MV-4-11 (cell line): ENCODE measurements around the gene PLA2G6.
"Not testable (repeated sequence)": the region's sequence is repeated elsewhere in the genome, so short reads cannot be mapped to it uniquely, and the experiment has no call there.

Experiments
- DNase-seq: peaks from one replicate; lab custom pipeline; 2025; lab: John Stamatoyannopoulos, UW

The PLA2G6 gene

GRCh38 chr22:38190581-38190980, 9.0 kb upstream of the PLA2G6 start:
- no peak for DNase-seq

DNA sequence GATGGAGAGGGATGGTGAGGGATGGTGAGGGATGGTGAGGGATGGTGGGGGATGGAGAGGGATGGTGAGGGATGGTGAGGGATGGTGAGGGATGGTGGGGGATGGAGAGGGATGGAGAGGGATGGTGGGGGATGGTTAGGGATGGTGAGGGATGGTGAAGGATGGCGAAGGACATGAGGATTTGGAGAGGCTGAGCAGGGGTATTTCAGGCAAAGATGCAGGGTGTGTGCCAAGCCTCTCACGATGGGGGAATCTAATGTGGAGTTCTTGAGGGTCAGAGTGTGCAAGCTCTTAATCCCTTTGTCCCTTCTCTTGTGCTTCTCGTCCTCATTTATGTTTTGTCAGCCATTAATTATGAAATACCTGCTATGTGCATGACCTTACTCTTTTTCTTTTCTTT, 7.5 kb upstream of the PLA2G6 start:
- no peak for DNase-seq

- no peak for DNase-seq
These were observed 6.0 kb upstream of the PLA2G6 start for GRCh38 chr22:38187413-38188212.

DNA sequence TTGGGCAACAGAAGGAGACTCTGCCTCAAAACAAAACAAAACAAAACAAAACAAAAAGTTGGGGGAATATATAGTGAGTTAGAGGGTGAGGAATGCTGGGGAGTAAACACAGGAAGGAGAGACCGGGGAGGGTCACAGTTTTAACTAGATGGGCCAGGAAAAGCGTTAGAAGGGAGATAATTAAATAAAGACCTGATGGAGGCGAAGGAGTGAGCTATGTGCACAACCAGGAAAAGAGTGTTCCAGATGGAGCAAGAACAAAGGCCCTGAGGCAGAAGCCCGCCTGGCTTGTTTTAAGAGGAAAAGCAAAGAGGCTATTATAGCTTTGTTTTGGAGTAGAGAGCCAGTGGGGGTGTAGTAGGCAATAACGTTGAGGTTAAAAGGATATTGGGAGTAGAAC, 4.8 kb upstream of the PLA2G6 start:
- no peak for DNase-seq

- DNase-seq, result no peak
These were observed 3.2 kb upstream of the PLA2G6 start for GRCh38 chr22:38184788-38185187.

- no peak for DNase-seq
These were observed 683 bp downstream of the PLA2G6 start for GRCh38 chr22:38180841-38181452.

- DNase-seq, result not testable (repeated sequence)
These were observed 3.1 kb downstream of the PLA2G6 start for GRCh38 chr22:38178605-38178937.

- DNase-seq, result peak; percentile 83
These were observed 3.6 kb downstream of the PLA2G6 start for GRCh38 chr22:38177926-38178604.

- DNase-seq, result not testable (repeated sequence)
These were observed 4.1 kb downstream of the PLA2G6 start for GRCh38 chr22:38177571-38177925.

DNA sequence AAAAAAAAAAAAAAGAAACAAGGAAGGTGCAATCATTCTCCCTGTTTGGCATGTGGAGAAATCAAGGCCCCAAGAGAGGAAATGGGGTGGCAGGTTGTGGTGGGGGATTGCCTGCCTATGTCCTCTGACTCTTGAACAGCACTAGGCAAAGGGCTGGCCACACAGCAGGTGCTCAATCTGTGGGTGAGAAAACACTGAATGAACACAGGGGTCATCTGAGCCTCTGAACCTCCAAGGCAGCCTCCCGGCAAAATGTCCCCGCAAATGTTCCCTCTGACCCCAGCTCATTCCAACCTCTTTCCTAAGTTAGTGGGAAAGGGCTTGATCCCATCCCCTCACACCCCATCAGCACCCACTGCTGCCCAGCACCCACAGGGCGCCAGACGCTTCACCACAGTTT, 4.6 kb downstream of the PLA2G6 start:
- peak; percentile 5 for DNase-seq

- peak; percentile 77 for DNase-seq
These were observed 5.4 kb downstream of the PLA2G6 start for GRCh38 chr22:38176170-38176741.

GRCh38 chr22:38175206-38176118, 6.2 kb downstream of the PLA2G6 start:
- no peak for DNase-seq

GRCh38 chr22:38174626-38175025, 7.0 kb downstream of the PLA2G6 start:
- no peak for DNase-seq

DNA sequence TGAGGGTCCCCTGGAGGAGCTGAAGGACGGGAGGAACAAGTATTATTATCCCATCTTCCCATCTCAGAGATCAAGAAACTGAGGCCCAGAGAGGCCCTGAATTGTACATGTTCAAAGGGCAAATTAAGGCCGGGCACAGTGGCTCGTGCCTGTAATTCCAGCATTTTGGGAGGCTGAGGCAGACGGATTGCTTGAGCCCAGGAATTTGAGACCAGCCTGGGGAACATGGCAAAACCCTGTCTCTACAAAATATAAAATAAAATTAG, 8.1 kb downstream of the PLA2G6 start:
- DNase-seq, result no peak

DNA sequence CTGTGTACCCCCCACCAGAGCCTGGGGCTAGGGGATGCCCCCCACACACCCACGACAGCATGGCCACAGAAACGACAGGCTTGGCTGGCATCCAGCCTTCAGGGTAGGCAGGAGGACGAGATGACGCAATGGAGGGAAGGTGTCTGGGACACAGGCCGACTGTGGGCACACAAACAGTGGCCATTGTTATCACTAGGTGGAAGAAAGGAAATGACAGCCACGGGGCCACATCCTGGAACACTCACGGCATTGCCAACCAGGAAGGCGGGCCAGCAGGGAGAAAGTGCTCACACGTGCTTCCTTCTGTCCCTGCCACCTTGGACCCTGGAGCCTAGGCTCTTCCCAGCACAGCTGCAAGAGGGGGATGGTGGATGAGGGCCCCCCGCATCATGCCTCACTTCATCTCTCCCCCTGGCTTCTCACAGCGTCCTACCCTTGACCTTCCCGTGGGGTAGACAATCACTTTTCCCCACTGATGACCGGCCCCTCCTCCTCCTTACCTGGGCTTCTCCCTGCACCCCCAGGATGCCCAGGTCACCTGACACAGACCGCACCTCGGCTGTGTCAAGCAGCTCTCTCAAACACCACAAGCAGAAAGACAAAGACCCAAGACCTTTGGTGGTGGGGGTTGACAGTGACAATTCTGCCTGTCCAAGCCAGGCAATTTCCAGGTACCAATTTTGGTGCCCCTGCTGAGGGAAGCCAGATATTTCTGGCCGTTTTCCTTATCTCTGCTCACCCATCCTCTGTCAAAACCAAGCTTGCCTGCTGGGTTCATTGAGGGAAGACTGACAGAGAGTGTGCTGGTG, 8.6 kb downstream of the PLA2G6 start:
- DNase-seq, result no peak

GRCh38 chr22:38171927-38172831, 9.5 kb downstream of the PLA2G6 start:
- DNase-seq, result no peak

GRCh38 chr22:38170469-38170868, 11.2 kb downstream of the PLA2G6 start:
- no peak for DNase-seq

- no peak for DNase-seq
These were observed 12.5 kb downstream of the PLA2G6 start for GRCh38 chr22:38169116-38169515.

DNA sequence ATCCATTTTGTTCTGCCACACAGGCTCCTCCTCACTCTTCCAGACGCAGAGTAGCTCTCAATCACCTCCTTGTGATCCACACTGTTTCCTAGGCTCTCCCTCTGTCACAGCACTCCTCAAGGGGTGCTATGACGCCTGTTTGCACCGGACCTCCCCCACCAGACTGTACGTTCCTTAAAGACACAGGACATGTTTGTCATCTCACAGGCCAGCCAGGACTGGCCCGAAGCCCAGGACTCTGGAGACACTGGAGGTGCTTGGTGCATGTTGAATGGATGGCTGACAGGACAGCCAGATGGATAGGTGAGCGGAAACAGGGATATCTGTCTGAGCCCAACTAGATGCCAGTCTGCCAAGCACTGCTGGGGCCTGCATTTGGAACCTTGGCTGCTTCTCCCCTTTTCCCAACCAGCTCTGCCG, 13.6 kb downstream of the PLA2G6 start:
- DNase-seq, result no peak

DNA sequence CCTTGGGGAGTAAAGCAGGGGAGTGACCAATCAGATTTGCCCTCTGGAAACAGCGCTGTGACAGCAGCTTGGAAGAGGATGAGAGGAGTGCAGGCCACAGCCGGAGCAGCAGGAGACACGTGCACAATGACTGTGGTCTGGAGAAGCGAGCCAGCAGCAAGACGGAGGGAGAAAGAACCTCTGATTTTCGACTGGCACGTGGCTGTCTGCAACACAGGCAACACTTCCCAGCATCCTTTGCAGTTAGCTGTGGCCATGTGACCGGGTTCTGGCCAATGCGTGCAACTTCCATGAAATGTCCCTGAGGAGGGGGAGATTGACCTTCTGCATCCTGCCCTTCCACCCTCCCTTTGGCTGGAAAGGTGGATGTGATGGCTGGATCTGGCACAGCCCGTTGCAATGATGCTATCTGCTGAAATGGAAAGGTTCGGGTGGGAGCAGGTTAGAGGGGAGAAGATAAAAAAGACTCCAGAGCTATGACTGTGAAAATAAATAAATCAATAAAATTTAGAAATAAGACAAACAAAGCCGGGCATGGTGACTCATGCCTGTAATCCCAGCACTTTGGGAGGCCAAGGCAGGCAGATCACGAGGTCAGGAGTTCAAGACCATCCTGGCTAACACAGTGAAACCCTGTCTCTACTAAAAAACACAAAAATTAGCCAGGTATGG, 15.6 kb downstream of the PLA2G6 start:
- DNase-seq, result no peak
